HCT116 (cell line): ENCODE measurements around the gene HPD. TPM values are rescaled to one million over a fixed set of nuclear protein-coding genes. Genes with fewer than 3 reads are reported as not detected.

Experiments used
- ATAC-seq: fragments of 200-7000 bp; cut with Tn5 transposase; 2 replicates; pipeline ENCODE4 v1.9.1; 2020; ENCODE audit warnings: mild to moderate bottlenecking, moderate library complexity
- BruUV-seq: library from RNA; stranded (reverse); fragments of 400-500 nt; replicated peaks from 2 replicates; lab custom pipeline; 2021; lab: Mats Ljungman, UMichigan
- CTCF ChIA-PET: fragments of 300-600 bp; sonication (Branson Sonifier 250); formaldehyde crosslinking; loops from one replicate; lab custom pipeline; 2021; ENCODE audit warnings: antibody characterized with exemption; lab: Charles Lee
- POLR2A ChIA-PET: fragments of 300-600, 350-600 bp; sonication (Branson Sonifier 250); formaldehyde crosslinking; loops from one replicate; lab custom pipeline; 2021; ENCODE audit warnings: antibody characterized with exemption; lab: Charles Lee
- RAD21 ChIA-PET, 2 experiments: fragments of 300-600 bp; sonication (Branson Sonifier 250); formaldehyde crosslinking; loops; one replicate each; lab custom pipeline; 2023; ENCODE audit warnings: low total read pairs in 2 of 2; ENCODE audit not compliant: uncharacterized antibody in 2 of 2, unreplicated experiment in 2 of 2, low non-redundant PET in 1 of 2; lab: Charles Lee
- DNase-seq: peaks from one replicate; pipeline ENCODE4 v3.0.0-alpha.2; 2010; ENCODE audit warnings: low read depth, low spot score
- H2AFZ ChIP-seq: fragments of 200-600 bp; shearing (Covaris generic), sonication (generic); 2 replicates; pipeline ENCODE4 v1.6.1; 2017; ENCODE audit warnings: low read depth, mixed run types, mixed read lengths, antibody characterized with exemption, low read length; ENCODE audit not compliant: poor library complexity, severe bottlenecking
- H3K27ac ChIP-seq: 2 replicates; pipeline ENCODE4 v1.5.1; 2012; ENCODE audit warnings: low read depth, low read length
- H3K27me3 ChIP-seq: fragments of 200-600 bp; sonication (generic); 2 replicates; pipeline ENCODE4 v1.6.1; 2016; ENCODE audit warnings: mixed run types, low read length, mixed read lengths; ENCODE audit not compliant: insufficient read depth
- H3K36me3 ChIP-seq, 2 experiments: fragments of 200-500 bp in 1 of 2; fragments of 200-600 bp in 1 of 2; sonication (Bioruptor generic) in 1 of 2; sonication (generic) in 1 of 2; 2 replicates each; pipeline versions ENCODE4 v1.5.1 to v1.6.1; 2014 to 2016; ENCODE audit warnings: low read length in 2 of 2, inconsistent platforms in 1 of 2, mixed read lengths in 1 of 2, mixed run types in 1 of 2; ENCODE audit not compliant: insufficient read depth in 2 of 2, control insufficient read depth in 1 of 2
- H3K4me1 ChIP-seq, 2 experiments: fragments of 200-600 bp in 1 of 2; sonication (generic) in 1 of 2; 2 replicates each; pipeline versions ENCODE4 v1.5.1 to v1.6.1; 2012 to 2017; ENCODE audit warnings: low read length in 2 of 2, inconsistent platforms in 1 of 2, mild to moderate bottlenecking in 1 of 2, mixed read lengths in 1 of 2, mixed run types in 1 of 2, moderate library complexity in 1 of 2; ENCODE audit not compliant: insufficient read depth in 2 of 2, control insufficient read depth in 1 of 2
- H3K4me2 ChIP-seq: fragments of 200-600 bp; sonication (generic); 2 replicates; pipeline ENCODE4 v1.6.1; 2017; ENCODE audit warnings: mixed run types, low read length, mixed read lengths
- H3K4me3 ChIP-seq, 2 experiments: fragments of 200-600 bp in 1 of 2; sonication (generic) in 1 of 2; replicated peaks in 1 of 2; 2 replicates each; pipeline ENCODE4 v1.5.1; 2011 to 2016; ENCODE audit warnings: low read length in 2 of 2, control low read depth in 1 of 2, low read depth in 1 of 2, mild to moderate bottlenecking in 1 of 2, mixed read lengths in 1 of 2, mixed run types in 1 of 2
- H3K79me2 ChIP-seq: fragments of 200-600 bp; sonication (generic); 2 replicates; pipeline ENCODE4 v1.6.1; 2017; ENCODE audit warnings: mild to moderate bottlenecking, mixed run types, low read length, moderate library complexity, mixed read lengths; ENCODE audit not compliant: insufficient read depth
- H3K9ac ChIP-seq: fragments of 200-600 bp; sonication (generic); 2 replicates; pipeline ENCODE4 v1.6.1; 2016; ENCODE audit warnings: low read length, mixed read lengths
- H3K9me2 ChIP-seq: fragments of 200-600 bp; sonication (generic), shearing (Covaris generic); 2 replicates; pipeline ENCODE4 v1.6.1; 2017; ENCODE audit warnings: mixed run types, mild to moderate bottlenecking, moderate library complexity; ENCODE audit not compliant: insufficient read depth
- H3K9me3 ChIP-seq, 2 experiments: fragments of 200-500 bp in 1 of 2; fragments of 200-600 bp in 1 of 2; sonication (Bioruptor generic) in 1 of 2; sonication (generic) in 1 of 2; 2 replicates each; pipeline ENCODE4 v1.6.1; 2014 to 2017; ENCODE audit warnings: low read length in 2 of 2, mixed read lengths in 2 of 2, inconsistent platforms in 1 of 2, low read depth in 1 of 2, mild to moderate bottlenecking in 1 of 2, mixed run types in 1 of 2, moderate library complexity in 1 of 2; ENCODE audit not compliant: control insufficient read depth in 1 of 2, insufficient read depth in 1 of 2
- H4K20me1 ChIP-seq: fragments of 200-600 bp; sonication (generic), shearing (Covaris generic); 2 replicates; pipeline ENCODE4 v1.6.1; 2017; ENCODE audit warnings: mixed run types, mild to moderate bottlenecking, moderate library complexity; ENCODE audit not compliant: insufficient read depth
- ATF3 ChIP-seq: IDR thresholded peaks from 2 replicates; pipeline ENCODE4 v1.6.1; 2012
- CEBPB ChIP-seq: IDR thresholded peaks from 2 replicates; pipeline ENCODE4 v1.6.1; 2012; ENCODE audit warnings: low read depth
- EZH2 ChIP-seq: fragments of 200-600 bp; sonication (generic); IDR thresholded peaks from 2 replicates; pipeline ENCODE4 v1.6.1; 2017; ENCODE audit warnings: antibody characterized with exemption, mixed run types
- EZH2phosphoT487 ChIP-seq: fragments of 200-600 bp; IDR thresholded peaks from 2 replicates; pipeline ENCODE4 v1.6.1; 2018; ENCODE audit warnings: antibody characterized with exemption, borderline replicate concordance
- JUND ChIP-seq: IDR thresholded peaks from 2 replicates; pipeline ENCODE4 v1.6.1; 2012
- MAX ChIP-seq: IDR thresholded peaks from 2 replicates; pipeline ENCODE4 v1.6.1; 2012
- POLR2AphosphoS5 ChIP-seq: IDR thresholded peaks from 2 replicates; pipeline ENCODE4 v1.6.1; 2011; ENCODE audit warnings: mild to moderate bottlenecking, low read depth, low read length, moderate library complexity
- YY1 ChIP-seq: IDR thresholded peaks from 2 replicates; pipeline ENCODE4 v1.6.1; 2011; ENCODE audit warnings: low read length, low read depth, moderate library complexity, mild to moderate bottlenecking; ENCODE audit not compliant: insufficient replicate concordance; ENCODE audit errors: extremely low read depth
- ZBTB33 ChIP-seq: IDR thresholded peaks from 2 replicates; pipeline ENCODE4 v1.6.1; 2011; ENCODE audit warnings: mild to moderate bottlenecking, low read length, moderate library complexity; ENCODE audit not compliant: insufficient replicate concordance; ENCODE audit errors: extremely low read depth
- ZNF274 ChIP-seq: fragments of 200-500 bp; sonication (Bioruptor generic); IDR thresholded peaks from 2 replicates; pipeline ENCODE4 v1.6.1; 2014; ENCODE audit warnings: mild to moderate bottlenecking, low read depth, low read length, inconsistent platforms
- intact Hi-C: fragments of 100-400 bp; cut with micrococcal nuclease; formaldehyde crosslinking; loops from 2 replicates; pipeline ENCODE4 v1.10.0; 2022
- total RNA-seq: library from RNA; stranded (reverse); gene quantifications from one replicate; pipeline ENCODE4 v1.2.1, GENCODE V29; 2021; ENCODE audit not compliant: unreplicated experiment

Gene HPD
- total RNA-seq, 1 experiment from 2014 or later, result 1.1 TPM

- Histone ChIP-seq H3K9ac (no peak overlapping the region), H3K4me1 (no peaks in the 10 kb centered on the region), H3K9me3 (no peaks in the 10 kb centered on the region), H3K27me3 (no peaks in the 10 kb centered on the region)
- CTCF ChIA-PET, result no interaction called here
- TF ChIP-seq MAX, result no peak
- no peak for TF ChIP-seq ZBTB33
- TF ChIP-seq CEBPB, result no peak
- TF ChIP-seq YY1, result no peak
- no peak for TF ChIP-seq ZNF274
- no peak for TF ChIP-seq JUND
- TF ChIP-seq EZH2, result no peak
- TF ChIP-seq ATF3, result no peak
- no peak for TF ChIP-seq EZH2phosphoT487
- no peak for TF ChIP-seq POLR2AphosphoS5
- TF ChIP-seq, all 23 proteins: peak for 0
- BruUV-seq, result no TSS peak
- ATAC-seq (no peak), DNase-seq (no peak)
- Histone ChIP-seq H3K4me3 (no peak overlapping the region), H3K27ac (no peak overlapping the region), H3K36me3 (peaks cover 39 to 41% of the 10 kb centered on the region in 2 experiments; a peak in 3 of 4 replicates), H3K4me2 (no peak overlapping the region), H2AFZ (no peak overlapping the region), H4K20me1 (no peaks in the 10 kb centered on the region), H3K79me2 (peaks cover 15% of the 10 kb centered on the region), H3K9me2 (no peaks in the 10 kb centered on the region)
- ChIA-PET POLR2A (no interaction called here), RAD21 (no interaction called here)
- intact Hi-C loops, result no loop called here
Observed at GRCh38 chr12:121819212-121819949, 39.3 kb downstream of the HPD start.
